Activated CD8-positive, alpha-beta memory T cell treated with anti-CD3 and anti-CD28 coated beads for 48 hours (primary cell): Measurements from ENCODE around the gene TNP1.

Experiments
- DNase-seq, 3 experiments: peaks; one replicate each; pipeline ENCODE4 v3.0.0-alpha.2; 2020; ENCODE audit warnings: low read depth in 2 of 3, low spot score in 2 of 3

TNP1 gene, protein sequence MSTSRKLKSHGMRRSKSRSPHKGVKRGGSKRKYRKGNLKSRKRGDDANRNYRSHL

DNA sequence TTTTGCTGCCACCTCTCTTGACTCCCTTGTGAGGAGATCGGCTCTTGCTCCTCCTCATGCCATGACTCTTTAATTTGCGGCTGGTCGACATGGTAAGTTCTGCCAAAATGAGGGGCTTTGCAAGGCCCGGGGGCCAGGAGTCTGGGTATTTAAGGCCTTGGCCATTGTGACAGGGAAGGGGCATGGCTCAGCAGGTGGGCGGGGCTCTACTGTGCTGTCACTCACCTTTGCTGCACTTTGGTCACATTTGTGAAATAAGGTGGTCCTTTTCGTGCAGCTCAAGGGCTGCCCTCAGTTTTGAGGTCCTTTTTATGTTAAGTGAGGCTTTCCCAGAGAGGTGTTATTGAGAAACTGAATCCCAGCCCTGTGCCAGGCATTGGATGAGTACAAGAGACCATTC lies at the start of gene TNP1:
Gene TNP1, minus strand, starts transcription at position 121 of the 400 bp plus-strand sequence. Its CDS starts 30 bp downstream, at position 91.
- DNase-seq = no peak

DNA sequence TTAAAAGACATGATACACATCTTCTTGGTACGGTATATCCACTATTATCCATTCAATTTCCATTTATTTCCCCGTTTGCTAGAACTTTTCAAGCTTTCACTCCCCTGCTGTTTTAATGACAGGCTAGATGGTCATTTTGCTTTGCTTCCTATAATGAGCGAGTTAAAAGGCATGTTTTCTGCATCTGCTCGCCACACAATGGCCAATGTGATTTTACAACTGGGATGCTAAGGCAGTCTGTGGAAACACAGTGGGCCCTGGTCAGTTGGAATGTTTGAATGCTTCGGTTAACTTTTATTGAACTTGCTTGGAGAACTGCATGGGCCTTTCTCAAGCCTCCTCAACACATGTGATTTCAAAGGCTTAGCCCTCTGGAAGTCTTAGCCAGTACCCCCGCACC lies 48.4 kb upstream of the TNP1 start:
- DNase-seq = no peak

DNA sequence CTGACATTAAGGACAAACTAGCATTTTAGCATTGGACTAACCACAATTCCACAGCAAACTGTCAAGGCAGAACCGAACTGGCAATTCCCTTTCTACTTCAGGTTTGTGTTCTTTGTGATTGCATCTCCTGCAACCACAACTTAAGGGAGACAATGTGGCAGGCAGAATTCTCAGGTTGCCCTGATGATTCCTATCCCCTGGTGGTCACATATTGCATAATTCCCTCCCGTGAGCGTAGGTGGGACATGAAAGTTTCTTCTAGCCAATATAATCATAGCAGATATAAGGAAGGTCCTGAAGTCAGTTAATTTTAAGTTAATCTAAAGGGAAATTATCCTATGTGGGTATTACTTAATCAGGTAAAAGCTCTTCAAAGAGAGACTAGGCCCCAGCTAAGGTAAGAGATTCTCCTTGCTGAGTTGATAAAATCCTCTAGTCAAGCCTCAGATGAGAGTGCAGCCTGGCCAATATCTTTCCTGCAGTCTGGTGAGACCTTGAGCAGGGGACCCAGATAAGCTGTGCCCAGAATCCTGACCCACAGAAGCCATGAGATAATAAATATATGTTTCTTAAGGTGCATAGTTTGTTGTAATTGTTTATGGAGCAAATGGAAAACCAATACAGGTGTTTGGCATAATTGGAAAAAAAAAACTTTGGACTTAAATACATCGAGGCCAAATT lies 45.9 kb upstream of the TNP1 start:
- no peak for DNase-seq

DNA sequence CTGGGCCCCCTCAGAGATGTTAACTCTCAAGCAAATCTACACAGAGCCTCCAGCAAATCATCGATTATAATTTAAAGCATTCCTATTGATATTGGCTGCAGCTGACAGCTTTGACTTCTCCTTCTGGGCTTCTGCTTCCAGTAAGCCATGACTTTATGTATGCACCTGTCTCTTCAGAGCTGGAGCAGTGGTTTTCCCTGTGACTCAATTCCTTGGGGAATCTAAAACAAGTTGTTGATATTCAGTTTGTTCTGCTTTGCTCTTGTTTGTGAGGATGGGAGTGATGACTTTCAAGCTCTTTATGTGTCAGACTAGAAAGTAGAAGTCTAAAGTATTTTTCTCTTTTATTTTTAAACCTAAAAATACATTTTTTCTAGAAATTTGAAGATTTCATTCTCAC lies 45.1 kb upstream of the TNP1 start:
- no peak for DNase-seq

DNA sequence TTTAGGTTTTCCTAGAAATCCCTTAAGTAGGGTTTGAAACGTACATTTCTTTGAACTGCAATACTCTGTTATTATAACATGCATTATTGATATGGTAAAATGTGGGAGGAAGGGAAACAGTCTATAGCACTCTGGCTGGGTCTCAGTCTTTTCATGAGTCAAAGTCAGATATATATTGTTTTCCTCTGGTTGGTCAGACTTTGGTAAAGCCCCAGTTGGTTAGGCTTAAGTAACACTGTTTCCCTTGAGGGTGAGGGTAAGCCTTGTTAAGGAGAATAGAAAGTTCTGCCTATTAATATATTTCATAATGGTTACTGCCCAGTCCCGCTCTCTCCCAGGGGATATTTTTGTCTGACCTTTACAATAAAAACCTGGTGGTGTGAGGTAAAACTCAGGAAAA lies 44.7 kb upstream of the TNP1 start:
- no peak for DNase-seq

DNA sequence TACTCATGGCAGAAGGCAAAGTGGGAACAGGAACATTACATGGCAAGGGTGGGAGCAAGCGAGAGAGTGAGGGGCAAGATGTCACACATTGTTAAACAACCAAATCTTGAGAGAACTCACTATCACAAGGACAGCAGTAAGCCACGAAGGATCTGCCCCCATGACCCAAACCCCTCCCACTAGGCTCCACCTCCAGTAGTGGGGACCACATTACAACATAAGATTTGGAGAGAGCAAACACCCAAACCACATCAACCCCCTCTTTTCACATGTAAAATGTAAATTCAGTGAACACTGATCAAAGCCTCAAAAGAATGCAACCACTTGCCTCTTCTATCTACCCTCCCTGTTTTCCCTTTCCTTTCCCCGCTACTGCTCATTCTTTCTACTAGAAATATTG lies 43.6 kb upstream of the TNP1 start:
- no peak for DNase-seq

DNA sequence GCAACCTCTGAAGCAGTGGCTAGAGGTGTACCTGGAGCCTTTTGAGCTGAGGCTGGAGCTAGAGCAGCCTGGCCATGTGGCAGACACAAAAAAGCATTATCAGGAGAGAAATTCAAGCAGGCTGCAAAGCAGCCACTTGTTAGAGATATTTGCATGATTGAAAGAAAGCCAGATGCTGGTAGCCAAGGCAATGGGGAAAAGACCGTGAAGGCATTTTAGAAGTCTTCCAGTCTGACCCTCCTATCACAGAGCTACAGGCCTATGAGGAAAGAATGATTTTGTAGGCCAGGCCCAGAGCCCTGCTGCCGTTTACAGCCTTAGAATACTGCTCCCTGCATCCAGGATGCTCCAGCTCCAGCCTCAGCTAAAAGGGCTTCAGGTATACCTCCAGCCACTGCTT lies 41.4 kb upstream of the TNP1 start:
- no peak for DNase-seq

DNA sequence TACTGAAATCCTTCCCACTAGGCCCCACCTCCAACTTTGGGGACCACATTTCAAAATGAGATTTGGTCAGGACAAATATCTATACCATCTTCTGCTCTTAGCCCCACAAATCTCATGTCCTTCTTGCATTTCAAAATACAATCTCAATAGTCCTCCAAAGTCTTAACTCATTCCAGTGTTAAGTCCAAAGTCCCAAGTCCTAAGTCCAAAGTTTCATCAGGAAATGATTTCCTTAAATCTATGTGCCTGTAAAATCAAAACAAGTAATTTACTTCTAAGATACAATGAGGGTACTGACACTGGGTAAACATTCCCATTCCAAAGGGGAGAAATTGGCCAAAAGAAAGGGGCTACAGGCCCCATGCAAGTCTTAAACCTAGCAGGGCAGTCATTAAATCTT lies 40.5 kb upstream of the TNP1 start:
- DNase-seq = no peak

DNA sequence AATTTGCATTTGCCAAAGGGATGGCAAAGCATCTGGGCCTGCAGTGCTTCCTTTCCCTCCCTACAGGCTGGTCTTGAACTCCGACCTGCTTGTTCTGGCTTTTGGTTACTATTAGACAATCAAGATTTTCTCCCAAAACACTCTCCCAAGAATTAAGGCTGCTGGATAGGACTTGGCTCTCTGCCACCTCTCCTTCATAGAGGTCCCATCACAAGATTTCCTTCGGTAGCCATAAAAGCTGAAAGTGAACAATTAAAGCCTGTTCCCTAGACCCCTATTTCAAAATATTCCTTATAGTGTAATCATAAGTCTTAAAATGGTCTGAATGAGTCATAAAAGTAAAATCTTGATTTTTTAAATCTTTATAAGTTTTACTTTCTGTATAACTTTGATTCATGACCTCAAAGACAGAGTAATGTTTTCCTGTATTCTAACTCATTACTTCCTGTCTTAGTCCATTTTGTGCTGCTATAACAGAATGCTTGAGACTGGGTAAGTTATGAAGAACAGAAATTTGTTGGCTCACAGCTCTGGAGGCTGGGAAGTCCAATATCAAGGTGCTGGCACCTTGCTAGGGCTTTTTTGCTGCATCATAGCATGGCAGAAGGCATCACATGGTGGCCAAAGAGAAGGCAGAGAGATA lies 37.8 kb upstream of the TNP1 start:
- no peak for DNase-seq

DNA sequence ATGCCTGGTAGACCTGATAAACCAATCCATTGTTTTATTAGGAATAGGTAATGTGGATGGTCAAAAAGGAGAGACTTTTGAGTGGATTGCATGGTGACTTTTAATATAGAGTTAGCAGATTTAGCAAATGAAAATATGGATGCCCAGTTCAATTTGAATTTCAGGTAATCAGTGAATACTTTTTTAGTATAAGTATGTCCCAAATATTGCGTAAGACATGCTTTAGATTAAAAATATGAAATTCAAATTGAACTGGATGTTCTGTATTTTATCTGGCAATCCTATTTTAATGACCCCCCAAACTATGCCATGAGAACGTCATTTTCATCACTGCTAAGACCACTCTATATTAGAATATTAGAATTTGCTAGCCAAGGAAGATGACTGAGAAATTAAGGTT lies 30.3 kb upstream of the TNP1 start:
- DNase-seq = no peak

DNA sequence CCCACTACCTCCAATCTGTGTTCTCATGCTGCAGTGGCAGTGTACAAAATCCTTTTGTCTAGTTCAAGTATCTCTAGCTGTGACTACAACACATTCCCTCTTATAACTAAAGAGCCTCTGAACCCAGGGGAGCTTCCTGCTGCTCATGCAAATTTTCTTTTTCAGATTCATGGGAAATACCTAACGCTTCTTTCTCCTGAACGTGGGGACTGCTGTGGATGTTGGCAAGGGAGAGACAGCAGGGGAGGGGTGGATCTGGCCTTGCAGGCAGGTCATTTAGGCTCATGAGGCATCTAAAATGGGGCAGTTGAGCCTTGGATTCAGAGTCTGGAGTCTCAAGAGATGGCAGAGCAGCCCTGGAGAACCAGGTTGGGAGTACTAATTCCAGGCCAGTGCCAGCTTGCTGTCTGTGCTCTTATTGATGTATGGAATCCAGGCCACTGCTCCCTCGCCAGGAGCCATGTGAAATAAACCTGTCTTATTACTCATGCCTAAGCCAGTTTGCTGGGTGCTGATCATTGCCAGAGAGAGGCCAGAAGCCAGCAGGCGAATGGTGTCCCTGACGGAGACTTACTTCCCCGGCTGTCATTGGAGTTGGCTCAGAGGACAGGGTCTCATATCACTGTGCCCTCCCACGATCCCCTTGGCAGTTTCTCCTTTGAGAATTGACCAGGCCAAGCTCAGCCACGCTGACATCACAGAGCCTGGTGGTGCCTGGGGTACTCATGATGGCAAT lies 29.2 kb upstream of the TNP1 start:
- no peak for DNase-seq

DNA sequence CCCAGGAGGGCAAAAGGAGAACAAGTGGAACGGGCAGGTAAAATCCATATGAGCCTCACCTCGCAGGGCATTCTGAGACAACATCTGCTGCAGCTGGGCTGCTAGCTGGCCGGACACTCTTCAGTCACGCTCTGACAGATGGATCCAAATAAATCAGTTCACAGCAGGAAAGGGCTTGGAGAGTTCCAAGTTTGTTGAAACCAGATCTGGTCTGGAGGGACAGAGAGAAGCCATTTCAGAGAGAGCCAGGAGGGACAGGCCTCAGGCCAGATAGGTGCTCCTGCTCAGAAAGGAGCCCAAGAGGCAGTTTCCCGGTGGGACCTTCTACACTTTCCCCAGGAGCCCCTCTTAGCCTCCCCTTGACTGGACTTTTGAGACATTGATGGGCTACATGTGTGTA lies 28.2 kb upstream of the TNP1 start:
- DNase-seq = no peak

DNA sequence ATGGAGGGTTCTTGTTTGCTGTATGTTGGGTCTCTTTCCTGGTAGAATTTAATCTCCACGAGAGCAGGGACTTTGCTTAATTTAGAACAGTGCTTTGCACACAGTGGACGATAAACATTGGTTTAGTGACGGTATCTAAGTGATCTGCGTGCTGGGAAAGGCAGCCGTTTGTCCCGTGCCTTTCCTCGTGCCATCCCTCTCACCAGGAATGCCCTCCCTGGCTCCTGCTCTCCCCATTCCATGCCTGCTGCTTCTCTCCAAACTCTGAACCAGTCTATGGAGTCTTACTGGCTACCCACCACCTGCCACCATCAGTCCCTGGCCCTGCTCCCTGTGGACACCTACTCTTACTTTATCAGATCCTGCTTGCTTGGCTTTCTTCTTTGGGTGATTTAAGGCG lies 27.3 kb upstream of the TNP1 start:
- DNase-seq = no peak

DNA sequence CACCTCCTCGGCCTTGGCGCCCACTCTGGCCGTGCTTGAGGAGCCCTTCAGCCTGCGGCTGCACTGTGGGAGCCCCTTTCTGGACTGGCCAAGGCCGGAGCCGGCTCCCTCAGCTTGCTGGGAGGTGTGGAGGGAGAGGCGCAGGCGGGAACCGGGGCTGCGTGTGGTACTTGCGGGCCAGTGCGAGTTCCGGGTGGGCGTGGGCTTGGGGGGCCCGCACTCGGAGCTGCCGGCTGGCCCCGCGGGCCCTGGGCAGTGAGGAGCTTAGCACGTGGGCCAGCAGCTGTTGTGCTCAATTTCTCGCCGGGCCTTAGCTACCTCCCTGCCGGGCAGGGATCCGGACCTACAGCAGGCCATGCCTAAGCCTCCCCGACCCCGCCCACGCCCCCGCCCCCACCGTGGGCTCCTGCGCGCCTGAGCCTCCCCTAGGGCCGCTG lies 25.3 kb upstream of the TNP1 start:
- no peak for DNase-seq

DNA sequence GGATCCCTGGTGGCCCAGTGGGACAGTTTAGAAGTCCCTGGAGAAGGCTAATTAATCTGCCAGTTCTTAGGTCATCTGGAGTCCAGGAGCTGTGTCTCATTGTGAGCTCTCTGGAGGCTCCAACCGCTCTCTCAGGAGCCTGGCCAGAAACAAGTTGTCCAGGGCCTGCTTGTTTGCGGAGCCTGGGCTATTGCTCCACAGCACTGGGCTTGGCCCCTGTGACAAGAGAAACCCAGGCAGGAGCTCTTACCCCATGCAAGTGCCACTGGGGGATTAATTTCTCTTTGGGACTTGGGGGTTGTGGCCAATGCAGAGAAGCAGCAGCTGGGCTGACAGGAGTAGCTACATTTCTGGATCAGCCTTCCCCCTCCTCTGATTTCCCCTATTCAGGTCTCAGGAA lies 24.5 kb upstream of the TNP1 start:
- DNase-seq = no peak

DNA sequence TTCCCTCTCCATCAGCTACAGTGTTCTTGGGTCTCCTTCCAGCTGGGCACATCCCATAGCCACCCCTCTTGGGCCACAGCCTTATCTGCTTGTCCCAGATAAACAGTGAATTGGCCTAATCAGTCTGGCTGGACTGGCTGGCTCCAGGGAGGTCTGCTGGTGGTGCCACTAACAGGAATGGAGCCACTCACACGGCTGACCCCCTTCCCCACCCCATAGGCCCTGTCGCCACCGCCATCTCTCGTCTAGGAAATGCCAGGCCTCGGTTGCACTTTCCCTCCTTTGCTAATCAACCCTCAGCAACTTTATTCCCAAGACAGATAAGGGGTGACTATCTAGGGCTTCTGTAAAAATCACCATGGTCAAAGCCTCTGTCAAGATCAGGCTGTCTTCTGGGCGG lies 23.0 kb upstream of the TNP1 start:
- DNase-seq = no peak

DNA sequence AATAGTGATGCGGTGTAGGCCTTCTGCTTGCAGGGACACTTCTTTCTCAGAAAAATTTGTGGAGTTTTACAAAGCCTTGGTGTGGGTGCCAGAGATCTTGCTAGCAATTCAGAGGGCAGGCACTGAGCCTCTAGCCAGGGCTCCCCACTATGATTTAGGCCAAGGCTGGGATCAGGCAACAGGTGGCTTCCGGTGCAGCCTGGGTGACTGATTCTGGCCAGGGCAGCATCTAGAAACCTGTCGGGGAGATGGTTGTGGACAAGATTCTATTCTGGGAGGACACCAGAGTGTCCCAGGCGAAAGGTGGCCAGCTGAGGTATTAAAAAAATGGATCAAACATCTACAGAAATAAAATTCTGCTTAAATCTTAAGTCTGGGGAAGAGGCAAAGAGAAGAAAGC lies 21.5 kb upstream of the TNP1 start:
- DNase-seq = no peak

DNA sequence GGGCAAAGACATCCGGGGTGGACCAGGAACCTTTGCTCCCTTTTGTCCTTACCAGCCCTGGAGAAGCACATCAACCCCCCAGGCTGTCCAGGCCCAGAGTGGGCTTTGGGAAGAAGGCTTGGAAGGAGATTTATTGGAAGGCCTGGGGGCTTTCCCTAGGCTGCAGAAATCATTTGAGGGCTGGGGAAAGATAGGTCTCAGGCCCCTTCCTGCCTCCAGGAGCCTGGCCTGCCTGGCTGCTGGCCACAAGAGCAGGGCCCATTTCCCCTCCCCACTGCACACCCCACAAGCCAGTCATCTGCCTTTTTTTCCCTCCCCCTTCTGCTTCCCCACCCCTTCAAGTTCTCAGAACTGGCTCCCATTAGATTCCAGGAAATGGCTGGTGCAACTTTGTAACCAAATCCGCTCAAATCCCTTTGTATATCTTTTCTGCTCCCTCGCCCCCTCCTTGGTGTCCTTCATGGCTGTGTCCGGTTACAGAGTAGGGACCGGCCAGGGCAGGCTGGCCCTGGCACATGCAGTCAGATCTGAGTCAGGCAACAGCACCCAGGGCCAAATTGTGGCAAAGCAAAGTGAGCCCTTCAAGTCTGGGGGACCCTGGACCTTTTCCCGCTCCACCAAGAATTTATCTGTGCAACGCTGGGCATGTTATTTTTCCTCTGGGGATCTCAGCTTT lies 20.8 kb upstream of the TNP1 start:
- no peak for DNase-seq

DNA sequence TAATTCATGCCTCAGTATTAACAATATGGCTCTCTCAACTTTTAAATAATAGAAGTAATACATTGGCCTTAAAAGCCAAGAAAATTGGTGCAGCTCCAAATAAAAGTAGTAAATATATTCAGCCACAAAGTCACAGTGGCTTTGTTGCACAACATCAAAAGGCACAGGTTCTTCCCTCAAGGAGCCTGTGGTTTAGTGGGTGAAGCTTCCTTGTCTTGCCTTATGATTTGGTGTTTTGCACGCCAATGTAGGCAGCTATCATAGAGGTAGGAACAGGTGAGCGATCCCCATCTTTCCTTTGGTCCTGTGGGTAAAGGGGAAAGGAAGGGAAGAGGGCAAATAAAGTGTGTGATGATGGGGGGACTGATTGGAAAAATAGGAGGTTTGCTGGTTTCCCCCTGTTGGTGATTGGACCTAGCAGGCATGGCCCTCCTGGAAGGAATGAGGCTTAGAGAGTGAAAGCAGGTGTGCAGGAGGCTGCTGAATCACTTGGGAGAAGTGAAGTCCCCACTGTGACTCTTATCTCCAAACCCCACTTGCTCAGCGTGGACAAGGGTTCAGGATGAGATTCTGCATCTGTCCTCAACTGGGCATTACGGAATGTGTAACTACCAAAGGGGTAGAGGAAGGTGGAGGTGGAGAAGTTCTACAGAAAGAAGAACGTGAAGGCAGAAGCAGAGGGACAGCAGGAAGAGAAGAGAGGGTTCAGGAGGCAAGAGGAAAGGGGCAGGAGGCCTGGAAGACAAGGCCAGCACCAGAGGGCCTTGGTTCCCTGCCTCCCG lies 20.1 kb upstream of the TNP1 start:
- DNase-seq = no peak

DNA sequence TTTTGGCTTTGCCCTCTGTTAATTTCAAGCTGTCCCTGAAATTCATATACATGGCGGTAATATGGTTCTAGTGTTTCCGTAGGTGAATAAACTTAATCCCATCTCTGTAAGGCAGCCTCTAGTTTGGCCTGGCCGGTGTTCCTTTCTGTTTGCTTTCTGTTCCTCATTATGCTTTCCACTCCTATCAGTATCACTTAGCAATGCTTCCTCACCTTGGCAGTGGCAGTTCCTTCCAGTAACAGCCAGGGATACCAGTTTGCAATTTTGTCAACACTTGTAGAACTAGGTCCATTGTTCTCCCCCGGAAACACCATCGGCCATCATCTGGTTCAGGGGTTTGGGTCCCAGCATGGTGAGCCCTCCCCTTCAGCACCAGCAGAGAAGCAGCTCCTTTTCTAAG lies 18.2 kb upstream of the TNP1 start:
- no peak for DNase-seq

DNA sequence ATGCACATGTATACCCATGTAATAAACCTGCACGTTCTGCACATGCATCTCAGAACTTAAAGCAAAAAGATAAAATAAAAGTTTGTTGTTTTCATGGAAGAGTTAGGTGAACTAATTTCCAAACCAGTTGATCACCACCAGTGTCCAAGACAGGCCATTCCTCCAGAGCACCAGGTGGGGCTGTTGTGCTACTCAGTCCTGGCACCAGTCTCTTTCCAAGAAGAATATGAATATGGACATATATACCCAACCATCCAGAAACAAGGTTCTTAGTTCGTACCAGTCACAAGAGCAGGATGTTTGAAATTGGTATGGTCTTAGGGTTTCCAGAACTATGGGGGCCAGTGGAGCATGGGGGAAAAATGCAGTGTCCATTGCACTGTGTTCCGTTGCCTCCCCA lies 17.2 kb upstream of the TNP1 start:
- no peak for DNase-seq
